Measurements from ENCODE around the gene LAIR2. TPM values are rescaled to one million over a fixed set of nuclear protein-coding genes. Genes with fewer than 3 reads are reported as not detected.

LAIR2 gene
- total and polyA plus RNA-seq, 10 of the 15 experiments (the other 5 are each of a cell fraction or from before 2014, with no cell fraction given), result not detected

- TF ChIP-seq HDAC6 (IDR thresholded peaks at IDR 0.05; ENCODE audit: unreplicated experiment), result no peak
- no peak for TF ChIP-seq CHD1 (IDR thresholded peaks at IDR 0.05; ENCODE audit: low read depth, low read length)
- no peak for TF ChIP-seq MAX (IDR thresholded peaks at IDR 0.05; ENCODE audit: low read depth, low read length)
- TF ChIP-seq RCOR1 (conservative IDR thresholded peaks at IDR 0.05; ENCODE audit: low read depth, low read length), result no peak
- TF ChIP-seq RUNX3 (IDR thresholded peaks at IDR 0.05; ENCODE audit: low read length), result peak; percentile 98
- peak; percentile 74; the same call in 1 of the 2 replicates for TF ChIP-seq MYB (IDR thresholded peaks at IDR 0.05; ENCODE audit: borderline replicate concordance, low read depth, low read length)
- TF ChIP-seq BRCA1 (IDR thresholded peaks at IDR 0.05; ENCODE audit: low read depth, low read length), result no peak
- peak; percentile 99 for TF ChIP-seq TCF7 (IDR thresholded peaks at IDR 0.05; ENCODE audit: borderline replicate concordance)
- 0 out of 2 replicates have a peak, but pooled peaks have one; percentile 19 for TF ChIP-seq GATAD2B (conservative IDR thresholded peaks at IDR 0.05; ENCODE audit: low read depth)
- peak; percentile 92 for TF ChIP-seq POU2F2 (IDR thresholded peaks at IDR 0.05; ENCODE audit: borderline replicate concordance, low read depth, low read length)
- no peak for TF ChIP-seq SPI1 (IDR thresholded peaks at IDR 0.05; ENCODE audit: borderline replicate concordance, insufficient read depth, low read depth, low read length)
- no peak for TF ChIP-seq IRF5 (IDR thresholded peaks at IDR 0.05; ENCODE audit: borderline replicate concordance)
- peak in 1 of 2 experiments; percentile 55; a peak in 1 of 4 replicates for TF ChIP-seq ETV6 (conservative IDR thresholded peaks at IDR 0.05 in 1 of 2, IDR thresholded peaks at IDR 0.05 in 1 of 2; ENCODE audit: borderline replicate concordance in 1 of 2, low read depth in 1 of 2)
- no peak for TF ChIP-seq RFX5 (IDR thresholded peaks at IDR 0.05; ENCODE audit: low read depth, low read length)
- no peak for TF ChIP-seq ZBTB4 (CRISPR knock-in tag; IDR thresholded peaks at IDR 0.05)
- TF ChIP-seq JUND (IDR thresholded peaks at IDR 0.05; ENCODE audit: low read depth, low read length), result no peak
- peak; percentile 43 for TF ChIP-seq SKIL (IDR thresholded peaks at IDR 0.05; ENCODE audit: low read depth, poor library complexity, severe bottlenecking)
- TF ChIP-seq ATF7 (IDR thresholded peaks at IDR 0.05; ENCODE audit: low read depth), result peak; percentile 75
- peak; percentile 89 for TF ChIP-seq MEF2A (IDR thresholded peaks at IDR 0.05; ENCODE audit: insufficient read depth, low read depth, low read length)
- peak; percentile 35 for TF ChIP-seq JUNB (IDR thresholded peaks at IDR 0.05)
- TF ChIP-seq NFXL1 (IDR thresholded peaks at IDR 0.05; ENCODE audit: borderline replicate concordance), result no peak
- TF ChIP-seq ZZZ3 (IDR thresholded peaks at IDR 0.05; ENCODE audit: control insufficient read depth, insufficient read length, low read depth), result no peak
- no peak for TF ChIP-seq EZH2 (IDR thresholded peaks at IDR 0.05; ENCODE audit: borderline replicate concordance, control insufficient read depth, low read depth, low read length)
- no peak for TF ChIP-seq RAD51 (IDR thresholded peaks at IDR 0.05)
- TF ChIP-seq TBL1XR1 (IDR thresholded peaks at IDR 0.05; ENCODE audit: low read depth, low read length), result peak; percentile 90
- no peak for TF ChIP-seq RB1 (IDR thresholded peaks at IDR 0.05; ENCODE audit: borderline replicate concordance)
These were observed 48.7 kb downstream of the LAIR2 start (continued) for GRCh38 chr19:54551293-54551692.
